Activated CD4-positive, alpha-beta T cell treated with anti-CD3 and anti-CD28 coated beads for 48 hours (primary cell): ENCODE results near the gene GRIN1.
A peak's percentile ranks its signal among the peaks of the same experiment; 100 is the strongest.

Source experiments
- DNase-seq: peaks from one replicate; pipeline ENCODE4 v3.0.0-alpha.2; 2020

The GRIN1 gene

DNA sequence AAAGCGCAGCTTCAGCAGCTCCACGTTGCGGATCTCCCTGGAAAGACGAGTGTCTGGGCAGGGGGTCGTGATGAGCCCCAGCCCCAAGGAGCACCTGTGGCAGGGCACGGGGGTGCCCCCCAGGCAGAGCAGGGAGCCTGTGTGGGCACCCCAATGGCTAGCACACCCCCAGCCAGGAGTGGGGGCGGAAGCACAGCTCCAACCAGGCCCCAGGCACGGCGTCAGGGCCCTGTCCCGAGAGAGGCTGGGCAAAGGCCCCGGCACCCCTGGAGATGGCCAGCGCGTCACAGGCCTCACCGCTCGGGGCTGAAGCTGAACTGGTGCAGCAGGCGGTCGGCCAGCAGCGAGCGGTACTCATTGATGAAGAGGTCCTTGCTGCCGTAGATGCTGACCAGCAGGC is 41.5 kb downstream of the GRIN1 start:
- no peak for DNase-seq

DNA sequence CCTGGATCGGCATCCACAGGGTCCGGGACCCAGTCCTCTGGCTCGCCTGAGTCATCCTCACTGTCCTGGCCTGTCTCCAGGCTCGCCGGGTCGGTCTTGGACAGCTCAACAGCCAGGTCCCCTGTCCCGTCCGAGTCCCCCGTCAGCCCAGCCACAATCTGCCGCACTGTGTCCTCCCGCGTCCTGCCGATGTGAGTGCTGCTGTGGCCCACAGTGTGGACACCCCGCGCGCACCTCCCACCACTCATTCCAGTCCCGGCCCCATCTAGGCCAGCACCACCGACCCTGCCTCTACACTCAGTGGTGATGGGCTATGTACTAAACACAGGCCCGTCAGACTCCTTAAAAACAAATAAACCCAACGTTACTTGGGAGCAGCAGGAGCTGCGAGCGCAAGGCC is 42.7 kb downstream of the GRIN1 start:
- no peak for DNase-seq

DNA sequence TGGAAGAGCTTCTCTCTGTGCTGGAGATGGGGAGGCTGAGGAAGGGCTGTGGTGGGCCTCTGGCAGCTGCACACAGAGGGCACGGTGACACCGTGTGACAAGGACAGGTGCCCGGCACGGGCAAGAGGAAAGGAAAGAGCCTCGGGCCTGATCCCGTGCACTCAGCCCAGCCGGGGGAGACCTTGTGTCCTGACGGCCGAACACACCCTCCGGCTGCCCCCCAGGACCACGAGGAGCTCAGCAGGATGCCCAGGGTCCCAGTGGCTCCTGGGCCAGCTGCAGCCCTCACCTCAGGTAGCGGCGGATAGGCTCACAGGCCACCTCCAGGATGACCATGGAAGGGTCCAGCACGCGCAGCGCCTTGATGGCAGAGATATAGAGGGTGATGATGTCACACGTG is 43.9 kb downstream of the GRIN1 start:
- DNase-seq: no peak

DNA sequence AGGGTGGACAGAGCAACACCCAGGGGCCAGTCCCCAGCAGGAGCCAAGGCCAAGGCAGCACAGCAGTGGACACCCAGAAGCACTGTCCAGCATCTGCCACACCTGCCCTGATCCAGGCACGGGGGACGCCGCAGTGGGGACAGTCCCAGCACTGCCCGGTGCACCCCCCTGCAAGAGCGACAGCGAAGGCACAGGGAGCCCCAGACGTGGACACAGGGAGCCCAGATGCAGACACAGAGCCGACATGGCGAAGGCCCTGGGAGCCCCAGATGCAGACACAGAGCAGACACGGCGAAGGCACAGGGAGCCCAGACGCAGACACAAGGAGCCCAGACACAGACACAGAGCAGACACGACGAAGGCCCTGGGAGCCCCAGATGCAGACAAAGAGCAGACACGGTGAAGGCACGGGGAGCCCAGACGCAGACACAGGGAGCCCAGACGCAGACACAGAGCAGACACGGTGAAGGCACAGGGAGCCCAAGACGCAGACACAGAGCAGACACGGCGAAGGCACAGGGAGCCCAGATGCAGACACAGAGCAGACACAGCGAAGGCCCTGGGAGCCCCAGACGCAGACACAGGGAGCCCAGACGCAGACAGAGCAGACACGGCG is 45.1 kb downstream of the GRIN1 start:
- DNase-seq: no peak

DNA sequence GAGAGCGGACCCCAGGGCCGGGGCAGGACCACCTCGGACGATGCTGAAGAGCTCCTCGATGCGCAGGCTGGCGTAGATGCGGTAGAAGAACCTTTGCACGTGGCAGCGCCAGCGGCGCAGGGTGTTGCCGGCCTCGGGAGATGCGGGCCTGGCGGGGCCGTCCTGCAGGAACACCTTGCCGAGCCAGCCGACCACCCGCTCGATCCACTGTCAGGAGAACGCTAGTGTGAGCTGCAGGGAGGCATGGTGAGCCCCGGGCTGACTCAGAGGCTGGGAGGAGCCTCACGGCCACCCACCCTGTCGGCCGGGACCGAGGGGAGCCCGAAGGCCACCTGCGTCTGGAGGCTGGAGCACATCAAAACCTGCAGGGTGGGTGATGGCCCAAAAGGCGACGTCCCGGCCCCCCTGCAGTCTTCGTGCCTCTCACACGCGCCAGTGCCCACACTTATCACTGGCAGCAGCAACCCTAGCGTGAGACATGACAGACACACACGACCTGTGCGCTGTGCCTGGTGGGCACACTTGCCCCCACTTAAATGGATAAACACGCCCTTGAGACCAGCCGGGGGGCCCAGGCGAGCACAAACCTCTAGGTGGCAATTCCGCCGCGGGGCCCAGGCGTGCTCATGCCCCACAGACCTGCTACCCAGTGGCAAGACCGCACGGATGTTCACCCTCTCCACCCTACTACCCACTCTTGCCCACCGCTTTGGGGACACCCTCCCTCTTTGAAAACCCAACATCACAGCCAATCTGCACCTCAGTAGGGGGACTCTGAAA is 46.1 kb downstream of the GRIN1 start:
- DNase-seq: no peak

DNA sequence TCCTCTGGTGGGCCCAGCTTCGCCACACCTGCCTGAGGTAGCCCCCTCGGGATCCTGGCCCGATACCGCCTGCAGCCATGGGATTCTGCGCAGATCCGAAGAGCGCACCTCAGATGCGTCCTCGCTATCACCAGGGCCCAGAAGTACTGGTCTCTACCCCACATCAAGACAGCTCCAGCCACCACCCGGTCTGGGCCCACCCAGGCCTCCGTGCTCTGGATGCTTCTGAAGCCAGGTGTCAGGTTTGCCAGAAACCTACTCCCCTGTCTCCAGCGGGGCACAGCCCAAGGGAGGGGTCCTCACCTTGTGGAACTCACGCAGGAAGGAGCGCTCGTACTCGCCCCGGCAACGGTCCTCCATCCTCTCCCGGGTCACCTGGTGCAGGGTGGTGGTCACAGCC is 47.0 kb downstream of the GRIN1 start:
- DNase-seq: no peak

DNA sequence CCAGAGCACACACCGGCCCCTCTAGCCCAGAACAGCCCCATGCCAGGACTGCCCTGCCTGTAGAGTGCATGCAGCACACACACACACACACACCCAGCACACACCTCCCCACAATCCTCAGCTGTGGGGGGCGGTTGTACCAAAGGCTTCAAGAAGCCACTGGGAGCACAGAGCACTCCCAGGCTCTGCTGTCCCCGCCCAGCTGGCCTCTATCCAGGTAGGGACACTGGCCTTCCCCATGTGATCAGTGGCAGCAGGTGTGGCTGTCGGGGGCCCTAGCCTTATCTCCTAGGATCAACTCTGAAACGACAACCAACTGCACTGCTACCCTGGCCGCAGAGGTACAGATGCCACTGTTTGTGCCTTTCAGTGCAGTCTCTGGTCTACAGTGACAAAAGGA is 47.4 kb downstream of the GRIN1 start:
- no peak for DNase-seq

DNA sequence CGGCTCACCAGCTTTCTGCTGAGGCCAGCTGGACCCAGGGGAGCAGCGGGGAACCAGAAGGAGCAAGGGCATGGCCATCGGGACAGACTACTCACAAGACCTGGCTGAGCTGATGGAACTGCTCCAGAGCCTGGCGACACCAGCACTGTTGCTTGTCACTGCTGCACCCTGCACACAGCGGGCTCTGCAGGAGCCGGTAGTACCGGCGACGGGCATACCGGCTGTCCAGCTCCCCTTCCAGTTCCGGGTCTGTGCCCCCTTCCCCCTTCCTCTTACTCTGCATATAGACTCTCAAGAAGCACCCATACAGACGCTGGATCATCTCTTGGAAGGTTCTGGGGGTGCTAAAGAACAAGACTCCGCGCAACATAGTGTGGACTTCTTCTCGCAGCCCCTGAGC is 48.4 kb downstream of the GRIN1 start:
- DNase-seq: no peak

DNA sequence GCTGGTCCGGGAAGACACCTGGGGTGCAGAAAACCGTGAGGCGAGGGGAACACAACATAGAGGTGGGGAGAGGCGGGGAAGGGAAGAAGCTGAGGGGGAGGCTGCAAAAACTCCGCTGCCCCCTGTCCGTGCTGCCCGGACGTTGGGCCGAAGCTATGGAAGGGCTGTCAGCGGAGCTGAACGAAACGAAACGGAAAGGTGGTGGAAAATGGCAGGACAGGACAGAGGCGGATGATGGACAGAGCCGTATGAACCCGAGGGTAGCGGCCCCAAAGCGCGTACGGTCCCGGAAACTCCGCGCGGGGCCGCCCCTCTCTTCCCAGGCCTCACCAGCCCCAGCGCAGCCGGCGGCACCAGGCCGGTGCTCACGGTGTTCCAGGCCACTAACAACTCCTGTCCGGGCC is 49.1 kb downstream of the GRIN1 start:
- DNase-seq: no peak

DNA sequence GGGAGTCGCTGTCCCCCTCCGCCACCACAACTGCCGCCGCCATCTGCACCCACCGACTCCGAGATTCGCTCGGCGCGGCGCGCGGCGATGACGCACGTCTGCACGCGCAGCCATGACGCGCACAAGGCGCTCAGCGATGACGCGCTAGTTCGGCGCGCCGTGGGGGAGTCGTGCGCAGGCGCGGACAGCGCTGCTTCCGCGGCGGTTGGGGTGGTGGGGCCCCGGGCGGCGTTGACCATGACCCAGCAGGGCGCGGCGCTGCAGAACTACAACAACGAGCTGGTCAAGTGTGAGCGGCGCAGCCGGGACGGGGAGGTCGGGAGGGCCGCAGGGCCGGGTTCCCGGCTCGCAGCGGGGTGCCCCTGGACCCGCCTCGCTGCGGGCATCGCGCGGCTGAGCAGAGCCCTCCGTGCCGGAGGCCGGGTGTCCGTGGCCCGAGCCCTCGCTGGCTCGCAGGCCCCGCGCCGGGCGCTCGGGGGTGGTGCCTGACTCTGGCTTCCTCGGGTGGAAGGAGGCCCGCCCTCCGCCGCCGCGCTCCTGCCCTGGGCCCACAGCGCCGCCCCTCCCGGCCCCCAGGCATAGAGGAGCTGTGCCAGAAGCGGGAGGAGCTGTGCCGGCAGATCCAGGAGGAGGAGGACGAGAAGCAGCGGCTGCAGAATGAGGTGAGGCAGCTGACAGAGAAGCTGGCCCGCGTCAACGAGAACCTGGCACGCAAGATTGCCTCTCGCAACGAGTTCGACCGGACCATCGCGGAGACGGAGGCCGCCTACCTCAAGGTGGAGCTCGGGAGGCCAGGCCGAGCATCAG is 49.7 kb downstream of the GRIN1 start, which contains the start of the genes ANAPC2 and SSNA1:
Gene ANAPC2, minus strand, starts transcription at position 71 of the 807 bp plus-strand sequence. Its CDS starts 28 bp downstream, at position 43.
Gene SSNA1, plus strand, starts transcription at position 187 of the 807 bp plus-strand sequence. Its CDS starts 51 bp downstream, at position 238.
- DNase-seq: peak; percentile 95

DNA sequence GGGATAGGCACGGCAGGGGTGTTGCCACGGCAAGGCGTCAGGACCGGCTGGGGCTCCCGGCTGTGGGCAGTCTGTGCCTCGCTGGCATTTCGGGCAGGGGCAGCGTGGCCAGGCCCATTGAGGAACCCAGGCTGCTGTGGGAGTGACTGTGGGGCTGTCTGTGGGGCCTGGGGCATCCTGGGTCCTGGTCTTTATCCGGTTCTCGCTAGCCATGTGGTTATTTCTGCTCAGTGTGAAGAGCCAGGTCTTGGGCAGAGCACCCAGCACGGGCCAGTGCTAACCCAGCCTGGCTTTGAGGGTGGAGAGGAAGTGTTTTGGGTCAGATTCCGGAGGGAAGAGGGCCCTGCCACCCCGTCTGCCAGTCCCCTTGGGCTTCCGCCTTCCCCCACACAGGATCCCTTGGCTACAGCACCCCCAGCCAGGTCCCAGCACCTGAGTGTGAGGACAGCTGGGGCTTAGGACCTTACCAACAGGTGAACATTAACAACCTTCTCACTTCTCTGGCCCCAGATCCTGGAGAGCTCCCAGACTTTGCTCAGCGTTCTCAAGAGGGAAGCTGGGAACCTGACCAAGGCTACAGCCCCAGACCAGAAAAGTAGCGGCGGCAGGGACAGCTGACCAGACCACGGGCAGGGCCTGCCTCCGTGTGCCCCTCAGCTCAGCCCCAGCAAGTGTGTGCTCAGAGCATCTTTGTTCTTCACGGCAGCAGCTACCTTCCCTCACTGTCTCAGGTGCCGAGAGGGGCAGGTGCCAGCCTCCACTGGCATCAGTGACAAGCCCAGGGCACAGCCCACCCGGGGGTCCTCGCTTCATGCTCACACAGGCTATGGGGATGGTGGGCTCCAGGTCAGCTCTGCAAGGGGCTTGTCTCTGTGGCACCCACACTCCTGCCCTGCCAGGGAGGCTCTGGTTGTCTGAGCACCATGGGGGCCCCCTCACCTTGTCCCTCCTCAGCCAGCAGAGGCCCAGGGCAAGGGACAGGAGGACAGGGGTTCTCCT is 50.6 kb downstream of the GRIN1 start:
- no peak for DNase-seq

DNA sequence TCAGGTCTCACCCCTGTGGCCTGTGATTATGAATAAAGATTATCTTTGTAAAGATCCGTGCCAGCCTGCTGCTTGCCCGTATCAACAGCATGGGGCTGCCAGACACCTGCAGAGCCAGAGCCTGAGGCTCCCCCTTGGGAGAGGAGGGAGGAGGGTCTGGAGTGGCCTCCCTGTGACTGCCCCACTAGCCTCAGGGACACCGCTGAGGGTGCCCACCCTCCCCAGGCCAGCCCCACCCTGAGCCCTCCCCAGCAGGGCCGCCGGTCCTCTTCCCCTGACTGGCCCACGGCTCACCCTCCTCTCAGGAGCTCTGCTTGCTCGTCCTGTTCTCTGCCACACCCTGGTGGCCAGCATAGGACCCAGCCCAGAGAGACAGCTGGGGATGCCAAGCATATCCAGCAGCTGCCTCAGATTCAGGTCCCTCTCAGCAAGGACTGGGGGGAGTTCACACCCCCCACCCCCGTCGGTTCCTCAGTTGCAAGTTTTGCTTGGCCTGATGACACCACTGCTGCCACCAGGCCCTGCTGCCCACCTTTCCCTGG is 51.4 kb downstream of the GRIN1 start:
- no peak for DNase-seq

DNA sequence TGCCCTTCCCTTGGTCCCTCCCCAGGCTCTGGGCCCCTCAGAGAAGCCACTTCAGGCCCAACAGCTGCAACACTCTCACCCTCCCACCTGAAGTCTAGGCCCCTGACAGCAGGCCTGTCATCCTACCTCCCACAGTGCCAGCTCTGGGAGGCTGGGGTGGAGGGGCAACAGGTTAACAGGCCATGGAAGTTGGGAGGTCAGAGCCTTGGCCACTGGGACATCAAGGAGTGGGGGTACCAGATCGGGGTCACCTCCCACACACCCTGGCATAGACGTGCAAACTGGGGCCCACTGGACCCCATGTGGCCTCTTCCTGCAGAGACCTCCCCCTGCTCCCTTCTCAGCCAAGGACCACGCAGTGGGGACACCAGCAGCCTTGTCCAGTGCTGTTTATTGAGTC is 52.3 kb downstream of the GRIN1 start:
- DNase-seq: no peak

DNA sequence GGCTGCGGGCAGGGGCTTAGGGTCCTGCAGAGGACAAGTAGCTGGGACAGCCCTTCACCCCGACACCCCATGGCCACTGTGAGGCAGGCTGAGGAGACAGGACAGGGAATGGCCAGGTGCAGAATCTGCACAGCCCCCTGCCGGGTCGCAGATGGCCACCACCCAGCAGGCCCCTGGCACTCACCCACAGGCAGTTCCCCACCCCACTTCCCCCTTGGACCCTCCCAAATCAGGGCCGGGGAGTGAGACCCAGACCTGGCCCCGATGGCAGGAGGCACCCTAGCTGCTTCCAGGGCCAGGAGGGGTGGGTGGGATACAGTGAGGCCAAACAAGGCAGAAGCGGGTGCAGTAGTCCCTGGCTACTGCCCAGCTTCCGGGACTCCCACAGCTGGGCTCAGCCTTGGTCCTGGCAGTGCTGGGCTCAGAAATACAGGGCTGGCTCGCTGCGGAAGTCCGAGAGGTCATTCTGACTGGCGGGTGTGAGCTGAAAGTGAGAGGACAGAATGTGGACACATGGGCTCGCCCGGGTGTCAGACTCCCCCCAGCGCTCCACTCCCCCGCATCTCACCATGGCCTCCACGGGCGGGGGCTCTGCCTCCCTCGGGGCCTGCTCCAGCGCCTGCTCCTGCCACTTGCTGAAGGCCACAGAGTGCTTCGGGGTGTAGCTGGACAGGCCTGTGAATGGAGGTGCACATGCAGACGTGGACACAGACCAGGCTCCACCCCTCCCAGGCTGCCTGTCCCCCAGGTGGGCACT is 52.9 kb downstream of the GRIN1 start:
- DNase-seq: no peak

DNA sequence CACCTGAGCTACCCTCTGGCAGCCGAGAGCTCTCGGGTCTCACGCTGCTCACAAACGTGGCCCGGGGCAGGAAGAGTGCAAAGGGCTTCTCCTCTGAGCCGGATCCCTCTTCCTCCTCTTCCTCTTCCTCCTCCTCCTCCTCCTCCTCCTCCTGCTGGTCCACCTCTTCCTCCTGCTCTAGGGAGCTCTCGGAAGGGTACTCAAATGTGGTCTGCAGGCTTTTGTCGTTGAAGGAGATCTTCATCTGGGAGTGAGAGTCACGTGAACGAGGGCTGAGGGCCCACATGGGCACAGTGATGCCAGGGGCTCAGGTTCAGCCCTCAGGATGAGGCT is 53.5 kb downstream of the GRIN1 start:
- no peak for DNase-seq

DNA sequence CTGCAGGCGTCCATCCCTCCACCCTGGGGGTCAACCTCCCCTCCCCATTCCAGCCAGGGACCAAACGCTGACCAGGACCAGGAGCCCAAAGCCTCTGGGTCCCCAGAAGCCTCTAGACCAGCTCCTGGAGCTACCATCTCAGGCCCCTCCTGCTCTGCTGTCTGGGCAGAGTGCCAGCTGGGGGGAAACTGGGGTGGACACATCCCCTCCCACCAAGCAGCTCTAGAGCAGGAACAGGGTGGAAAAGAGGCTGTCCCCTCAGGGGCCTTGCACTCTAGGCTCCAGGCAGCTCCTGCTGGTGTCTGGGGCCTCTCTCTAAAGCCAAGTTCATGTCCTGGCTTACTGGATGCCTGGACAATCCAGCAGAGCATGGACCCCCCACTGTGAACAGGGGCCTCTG is 53.9 kb downstream of the GRIN1 start:
- DNase-seq: no peak

DNA sequence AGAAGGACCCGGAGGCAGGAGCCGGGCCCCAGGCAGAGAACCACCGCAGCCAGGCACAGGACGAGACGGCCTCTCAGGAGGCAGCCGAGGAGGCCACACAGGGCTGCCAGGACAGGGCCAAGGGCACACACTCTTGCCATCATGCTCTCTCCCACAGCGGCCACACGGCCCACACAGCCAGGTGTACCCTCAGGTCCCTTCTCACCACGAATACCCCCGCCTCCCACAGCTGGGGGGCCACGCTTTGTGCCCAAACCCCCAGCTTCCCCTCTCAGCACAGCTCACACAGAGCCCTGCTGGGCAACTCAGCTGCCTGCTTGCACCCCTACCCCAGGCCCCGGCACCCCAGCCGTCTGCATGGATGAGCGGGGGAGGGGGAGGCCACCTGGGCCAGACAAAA is 54.8 kb downstream of the GRIN1 start:
- no peak for DNase-seq

DNA sequence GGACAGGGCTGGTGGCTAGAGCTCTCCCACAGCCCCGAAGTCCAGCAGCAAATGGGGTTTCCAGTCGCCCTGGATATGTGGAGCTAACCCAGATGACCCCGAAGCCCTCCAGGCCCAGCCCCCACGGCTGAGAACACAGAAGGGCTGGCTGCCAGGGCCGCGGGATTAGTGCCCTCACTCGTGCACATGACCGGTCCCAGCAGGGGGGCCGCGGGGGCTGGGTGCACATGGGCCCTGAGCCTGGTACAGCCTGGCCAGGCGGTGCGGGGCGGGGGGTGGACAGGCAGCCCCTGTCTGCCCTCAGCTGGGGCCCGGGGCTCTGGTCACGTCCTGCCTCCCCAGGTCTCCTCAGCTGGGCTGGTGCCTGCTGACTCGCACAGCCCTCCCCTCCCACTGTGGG is 55.4 kb downstream of the GRIN1 start:
- no peak for DNase-seq

DNA sequence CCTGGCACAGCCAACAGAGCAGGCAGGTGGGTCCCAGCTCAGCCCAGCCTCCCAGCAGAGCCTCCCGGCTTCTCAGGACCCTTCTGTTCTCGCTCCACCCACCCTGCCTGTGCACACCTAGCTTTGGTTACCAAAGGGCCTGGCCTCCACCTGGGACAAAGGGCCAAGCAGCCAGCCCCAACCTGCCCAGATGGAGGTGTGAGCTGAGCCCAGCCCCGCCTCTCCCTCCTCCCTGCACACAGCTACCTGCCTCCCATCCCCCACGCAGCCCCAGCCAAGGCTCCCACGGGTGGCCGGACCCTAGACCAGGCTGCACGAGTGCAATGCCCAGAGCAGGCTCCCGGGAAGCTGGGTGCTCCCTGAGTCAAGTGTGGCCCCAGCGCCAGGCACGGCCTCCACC is 56.0 kb downstream of the GRIN1 start:
- DNase-seq: no peak

DNA sequence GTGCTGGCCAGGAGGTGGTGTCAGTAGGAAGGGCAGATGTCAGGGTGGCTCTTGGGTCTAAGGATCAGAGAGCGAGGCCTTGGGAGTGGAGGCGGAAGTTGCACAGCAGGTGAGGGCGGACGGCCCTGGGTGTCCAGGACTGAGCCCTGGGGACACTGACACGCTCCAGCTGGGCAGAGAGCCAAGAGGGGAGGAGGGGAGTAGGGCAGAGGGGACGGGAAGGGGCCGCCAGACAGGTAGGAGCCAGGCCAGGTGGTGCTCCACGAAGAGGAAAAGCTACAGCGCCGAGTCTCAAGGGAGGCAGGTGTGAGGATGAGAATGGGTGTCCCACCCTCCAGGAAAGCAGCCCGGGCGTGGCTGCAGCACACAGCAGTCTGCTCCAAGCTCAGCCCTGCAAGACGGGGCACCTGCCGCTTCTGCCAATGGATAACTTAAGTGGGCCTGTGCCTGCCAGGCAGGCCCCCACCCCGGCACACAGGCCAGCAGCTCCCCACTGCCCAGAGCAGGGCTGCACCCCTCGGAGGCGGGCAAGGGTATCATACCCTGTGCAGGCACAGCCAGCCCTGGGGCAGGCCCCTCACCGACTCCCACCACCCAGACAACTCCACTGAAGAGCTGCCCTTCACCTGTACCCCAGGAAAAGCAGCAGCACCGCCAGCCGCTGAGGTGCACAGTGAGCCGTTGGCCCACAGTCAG is 56.7 kb downstream of the GRIN1 start:
- no peak for DNase-seq
